ENCODE data around the gene NOL4L. TPM values are rescaled to one million over a fixed set of nuclear protein-coding genes. Genes with fewer than 3 reads are reported as not detected.

NOL4L gene
- total RNA-seq, 2 donors from 2014 or later = 39.6 to 50.7 TPM

DNA sequence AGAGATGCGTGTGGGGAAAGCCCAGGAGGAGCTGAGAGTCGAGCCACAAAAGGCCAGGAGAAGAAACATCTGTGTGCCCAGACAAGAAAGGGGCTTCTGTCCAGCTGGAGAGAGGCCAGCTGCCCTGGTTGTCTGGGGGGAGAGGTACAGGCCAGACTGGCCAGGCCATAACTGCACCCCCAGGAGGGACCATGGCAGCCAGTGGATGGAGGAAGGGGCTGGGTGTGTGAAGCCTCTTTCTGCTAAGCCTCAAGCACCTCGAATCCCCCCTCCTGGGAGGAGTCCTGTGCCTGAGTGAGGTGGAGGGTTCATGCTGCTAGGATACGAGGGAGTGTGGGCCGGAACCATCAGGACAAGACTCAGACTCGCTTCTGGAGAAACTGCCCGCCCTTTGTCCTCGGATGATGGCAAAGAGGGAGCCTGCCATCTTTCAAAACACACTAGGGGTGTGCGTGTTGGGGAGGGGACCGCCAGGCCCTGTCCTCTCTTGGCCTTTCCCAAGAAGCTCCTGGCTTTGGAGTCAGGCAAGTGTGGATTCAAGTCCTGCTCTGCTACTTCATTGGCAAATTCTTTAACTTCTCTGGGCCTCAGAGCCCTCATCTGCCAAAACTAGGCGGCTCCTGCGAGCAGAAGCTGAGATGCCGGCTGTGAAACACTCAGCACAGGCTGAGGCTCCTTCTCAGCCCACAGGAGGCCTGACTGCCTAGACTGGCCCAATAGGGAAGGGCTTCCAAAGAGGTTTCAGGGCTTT, 136.7 kb downstream of the NOL4L start:
- no peaks in the 10 kb centered on the region for H3K9me3 ChIP-seq (ENCODE audit: control insufficient read depth, low read length)
- TF ChIP-seq, protein P1, sequence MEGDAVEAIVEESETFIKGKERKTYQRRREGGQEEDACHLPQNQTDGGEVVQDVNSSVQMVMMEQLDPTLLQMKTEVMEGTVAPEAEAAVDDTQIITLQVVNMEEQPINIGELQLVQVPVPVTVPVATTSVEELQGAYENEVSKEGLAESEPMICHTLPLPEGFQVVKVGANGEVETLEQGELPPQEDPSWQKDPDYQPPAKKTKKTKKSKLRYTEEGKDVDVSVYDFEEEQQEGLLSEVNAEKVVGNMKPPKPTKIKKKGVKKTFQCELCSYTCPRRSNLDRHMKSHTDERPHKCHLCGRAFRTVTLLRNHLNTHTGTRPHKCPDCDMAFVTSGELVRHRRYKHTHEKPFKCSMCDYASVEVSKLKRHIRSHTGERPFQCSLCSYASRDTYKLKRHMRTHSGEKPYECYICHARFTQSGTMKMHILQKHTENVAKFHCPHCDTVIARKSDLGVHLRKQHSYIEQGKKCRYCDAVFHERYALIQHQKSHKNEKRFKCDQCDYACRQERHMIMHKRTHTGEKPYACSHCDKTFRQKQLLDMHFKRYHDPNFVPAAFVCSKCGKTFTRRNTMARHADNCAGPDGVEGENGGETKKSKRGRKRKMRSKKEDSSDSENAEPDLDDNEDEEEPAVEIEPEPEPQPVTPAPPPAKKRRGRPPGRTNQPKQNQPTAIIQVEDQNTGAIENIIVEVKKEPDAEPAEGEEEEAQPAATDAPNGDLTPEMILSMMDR (conservative IDR thresholded peaks at IDR 0.05) = no peak
- H3K27ac ChIP-seq (ENCODE audit: low read depth, low read length) = no peak overlapping the region
- H3K4me1 ChIP-seq (ENCODE audit: control insufficient read depth, insufficient read depth, low read length) = no peaks in the 10 kb centered on the region
- Mint-ChIP-seq H3K9me3 (no peaks in the 10 kb centered on the region), H3K36me3 (ENCODE audit: low read depth) (peaks cover 70% of the 10 kb centered on the region), H3K27ac (peak overlapping the region; percentile 46), H3K4me1 (peaks cover 15% of the 10 kb centered on the region), H3K4me3 (no peak overlapping the region), H3K27me3 (ENCODE audit: insufficient read depth) (no peaks in the 10 kb centered on the region)
- H3K4me3 ChIP-seq (ENCODE audit: low read length) = no peak overlapping the region
- H3K9ac ChIP-seq (ENCODE audit: extremely low read depth, low read length, poor library complexity, severe bottlenecking) = no peak overlapping the region
- H3K27me3 ChIP-seq (ENCODE audit: control insufficient read depth, insufficient read depth, low read length, poor library complexity, severe bottlenecking) = no peaks in the 10 kb centered on the region
- peaks cover 67% of the 10 kb centered on the region for H3K36me3 ChIP-seq (ENCODE audit: control insufficient read depth, insufficient read depth, low read length)
- peak; percentile 36 for DNase-seq
- 96 to 97% methylated on average over 11 to 13 of the region's 13 CpGs for WGBS, 2 experiments (ENCODE audit: insufficient coverage in 1 of 2, insufficient read length in 1 of 2)

DNA sequence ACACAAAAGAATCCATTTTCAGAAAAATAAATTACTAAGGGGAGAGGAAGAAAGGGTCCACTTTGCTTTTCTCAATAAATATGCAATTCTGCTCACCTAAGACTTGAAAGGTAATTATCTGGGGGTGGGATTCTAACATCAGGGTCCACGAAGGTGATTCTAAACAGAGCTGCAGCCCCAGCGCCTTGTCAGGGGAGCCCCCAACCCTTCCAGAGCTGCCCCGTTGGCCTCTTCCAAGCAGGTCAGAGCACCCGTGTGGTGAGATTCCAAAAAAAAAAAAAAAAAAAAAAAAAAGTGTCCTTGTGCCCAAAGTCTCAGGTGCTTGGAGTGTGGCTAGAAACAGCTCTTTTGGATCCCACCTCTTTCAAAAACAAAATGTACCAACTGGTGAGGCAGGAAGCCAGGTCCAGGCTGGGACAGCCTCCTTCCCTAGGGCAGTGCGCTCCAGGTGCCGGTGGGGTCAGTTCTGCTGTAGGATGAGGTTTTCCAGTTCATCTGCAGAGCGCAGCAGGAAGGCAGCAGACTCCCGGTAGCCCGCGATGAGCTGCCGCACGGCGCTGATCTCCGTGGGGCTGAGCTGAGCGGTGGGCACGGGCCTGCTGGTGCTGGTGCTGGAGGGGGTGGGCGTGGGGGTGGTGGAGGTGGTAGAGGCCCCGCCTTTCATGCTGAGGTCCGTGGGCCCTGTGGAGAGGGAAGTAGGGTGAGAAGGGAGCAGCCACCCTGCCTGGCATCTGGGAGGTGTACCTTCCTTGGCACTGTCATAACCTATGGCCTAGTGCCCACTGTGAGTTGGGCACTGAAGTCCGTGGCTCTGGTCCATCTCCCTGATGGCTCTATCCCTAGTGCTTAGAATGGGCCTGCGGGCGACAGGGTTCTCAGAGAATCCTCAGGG, 137.8 kb downstream of the NOL4L start:
- Histone ChIP-seq H3K36me3 (ENCODE audit: control insufficient read depth, insufficient read depth, low read length) (peaks cover 61% of the 10 kb centered on the region), H3K27me3 (ENCODE audit: control insufficient read depth, insufficient read depth, low read length, poor library complexity, severe bottlenecking) (no peaks in the 10 kb centered on the region), H3K4me3 (ENCODE audit: low read length) (no peak overlapping the region), H3K9me3 (ENCODE audit: control insufficient read depth, low read length) (no peaks in the 10 kb centered on the region), H3K4me1 (ENCODE audit: control insufficient read depth, insufficient read depth, low read length) (no peaks in the 10 kb centered on the region), H3K27ac (ENCODE audit: low read depth, low read length) (peak overlapping the region; percentile 10), H3K9ac (ENCODE audit: extremely low read depth, low read length, poor library complexity, severe bottlenecking) (no peak overlapping the region)
- TF ChIP-seq, protein P1 (conservative IDR thresholded peaks at IDR 0.05) = no peak
- DNase-seq = peak; percentile 31
- 97 to 100% methylated on average over 4 to 22 of the region's 22 CpGs for WGBS, 2 experiments (ENCODE audit: insufficient coverage in 1 of 2, insufficient read length in 1 of 2)
- Mint-ChIP-seq H3K4me3 (no peak overlapping the region), H3K27me3 (ENCODE audit: insufficient read depth) (no peaks in the 10 kb centered on the region), H3K4me1 (peaks cover 23% of the 10 kb centered on the region), H3K36me3 (ENCODE audit: low read depth) (peaks cover 61% of the 10 kb centered on the region), H3K9me3 (no peaks in the 10 kb centered on the region), H3K27ac (peak overlapping the region; percentile 72)

DNA sequence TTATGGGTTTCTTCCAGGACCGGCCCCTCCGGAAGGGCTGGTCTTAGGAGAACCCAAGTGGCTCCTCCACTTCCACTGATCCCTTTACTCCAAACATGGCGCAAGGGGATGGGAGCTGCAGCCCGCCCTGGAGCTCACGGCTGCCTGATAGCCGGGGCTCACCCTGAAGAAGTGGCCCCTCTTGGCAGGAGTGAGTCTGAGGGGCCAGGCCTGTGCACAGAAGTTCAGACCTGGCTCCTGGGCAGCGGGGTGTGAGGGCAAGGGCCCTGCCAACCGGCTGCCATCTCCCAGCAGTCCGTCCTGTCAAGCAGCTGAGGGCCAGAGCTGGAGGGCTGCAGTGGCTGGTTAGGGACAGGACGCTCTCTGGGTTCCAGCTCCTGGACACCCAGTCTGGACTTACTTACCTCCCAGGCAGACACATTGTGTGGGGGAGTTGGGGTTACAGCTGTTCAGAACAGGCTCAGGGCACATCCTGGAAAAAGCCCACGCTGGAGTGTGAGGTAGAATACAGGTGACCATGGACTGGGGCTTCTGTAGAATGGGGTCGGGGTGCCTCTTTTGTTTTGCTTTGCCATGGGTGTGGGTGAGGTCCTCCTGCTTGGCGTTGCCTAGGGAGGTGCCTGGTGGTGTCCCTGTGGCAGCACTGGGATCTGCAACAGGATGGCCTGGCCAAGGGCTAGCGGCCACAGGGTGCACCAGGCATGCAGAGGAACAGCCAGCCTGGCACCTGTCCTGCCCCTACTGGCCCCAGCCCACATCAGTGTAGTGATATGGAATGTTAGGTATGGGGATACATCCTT, 138.6 kb downstream of the NOL4L start:
- no peak overlapping the region for H3K4me3 Mint-ChIP-seq
- WGBS, 2 experiments (ENCODE audit: insufficient coverage in 1 of 2, insufficient read length in 1 of 2) = 95% methylated on average over 10 to 14 of the region's 14 CpGs

More for the DNA sequence above, 138.6 kb downstream of the NOL4L start:
- H3K27me3 ChIP-seq (ENCODE audit: control insufficient read depth, insufficient read depth, low read length, poor library complexity, severe bottlenecking) = no peaks in the 10 kb centered on the region
- no peak overlapping the region for H3K4me3 ChIP-seq (ENCODE audit: low read length)
- Mint-ChIP-seq H3K4me1 (peaks cover 29% of the 10 kb centered on the region), H3K27ac (no peak overlapping the region), H3K27me3 (ENCODE audit: insufficient read depth) (no peaks in the 10 kb centered on the region), H3K36me3 (ENCODE audit: low read depth) (peaks cover 54% of the 10 kb centered on the region), H3K9me3 (no peaks in the 10 kb centered on the region)
- H3K36me3 ChIP-seq (ENCODE audit: control insufficient read depth, insufficient read depth, low read length) = peaks cover 58% of the 10 kb centered on the region
- DNase-seq = peak; percentile 42
- H3K9me3 ChIP-seq (ENCODE audit: control insufficient read depth, low read length) = no peaks in the 10 kb centered on the region
- no peaks in the 10 kb centered on the region for H3K4me1 ChIP-seq (ENCODE audit: control insufficient read depth, insufficient read depth, low read length)
- H3K9ac ChIP-seq (ENCODE audit: extremely low read depth, low read length, poor library complexity, severe bottlenecking) = no peak overlapping the region
- TF ChIP-seq, protein P1 (conservative IDR thresholded peaks at IDR 0.05) = peak; percentile 18
- peak overlapping the region; percentile 61 for H3K27ac ChIP-seq (ENCODE audit: low read depth, low read length)

Data from endodermal cell (in vitro differentiated cells).